ENCODE results near the gene TPCN2.
"Not testable (repeated sequence)": the region's sequence is repeated elsewhere in the genome, so short reads cannot be mapped to it uniquely, and the experiment has no call there.

The TPCN2 gene

GRCh38 chr11:69132301-69132670, 83.6 kb downstream of the TPCN2 start:
- Histone ChIP-seq H3K36me3 (ENCODE audit: control insufficient read depth, insufficient read depth, low read length) (no peaks in the 10 kb centered on the region), H3K27ac (ENCODE audit: low read depth, low read length, severe bottlenecking) (no peak overlapping the region), H3K9me3 (ENCODE audit: control insufficient read depth, low read length) (peaks cover 19% of the 10 kb centered on the region), H3K4me1 (ENCODE audit: control insufficient read depth, insufficient read depth, low read length, poor library complexity, severe bottlenecking) (peaks cover 7% of the 10 kb centered on the region), H3K4me3 (ENCODE audit: extremely low read depth, insufficient read depth, low read length, poor library complexity, severe bottlenecking) (no peak overlapping the region)
- 94 to 98% methylated on average over 5 to 7 of the region's 7 CpGs for WGBS, 2 experiments (ENCODE audit: insufficient coverage in 2 of 2)

- no peak overlapping the region for H3K27ac ChIP-seq (ENCODE audit: low read depth, low read length, severe bottlenecking)
- peaks cover 15% of the 10 kb centered on the region for H3K4me1 ChIP-seq (ENCODE audit: control insufficient read depth, insufficient read depth, low read length, poor library complexity, severe bottlenecking)
- no CpG with 5 or more reads among the region's 4 CpGs for WGBS, 2 experiments (ENCODE audit: insufficient coverage in 2 of 2)
- peaks cover 16% of the 10 kb centered on the region for H3K9me3 ChIP-seq (ENCODE audit: control insufficient read depth, low read length)
- H3K4me3 ChIP-seq (ENCODE audit: extremely low read depth, insufficient read depth, low read length, poor library complexity, severe bottlenecking): no peak overlapping the region
- H3K36me3 ChIP-seq (ENCODE audit: control insufficient read depth, insufficient read depth, low read length): no peaks in the 10 kb centered on the region
Observed at GRCh38 chr11:69133251-69133650, 84.5 kb downstream of the TPCN2 start.

GRCh38 chr11:69134182-69134581, 85.5 kb downstream of the TPCN2 start:
- Histone ChIP-seq H3K9me3 (ENCODE audit: control insufficient read depth, low read length) (peaks cover 16% of the 10 kb centered on the region), H3K4me1 (ENCODE audit: control insufficient read depth, insufficient read depth, low read length, poor library complexity, severe bottlenecking) (peaks cover 21% of the 10 kb centered on the region)
- WGBS, 2 experiments (ENCODE audit: insufficient coverage in 2 of 2): no CpG with 5 or more reads among the region's 2 CpGs
- H3K27ac ChIP-seq (ENCODE audit: low read depth, low read length, severe bottlenecking); H3K4me3 ChIP-seq (ENCODE audit: extremely low read depth, insufficient read depth, low read length, poor library complexity, severe bottlenecking); H3K36me3 ChIP-seq (ENCODE audit: control insufficient read depth, insufficient read depth, low read length): not testable (repeated sequence)

GRCh38 chr11:69134957-69135356, 86.2 kb downstream of the TPCN2 start:
- peaks cover 16% of the 10 kb centered on the region for H3K9me3 ChIP-seq (ENCODE audit: control insufficient read depth, low read length)

GRCh38 chr11:69135420-69136363, 87.0 kb downstream of the TPCN2 start:
- Histone ChIP-seq H3K4me3 (ENCODE audit: extremely low read depth, insufficient read depth, low read length, poor library complexity, severe bottlenecking) (no peak overlapping the region), H3K27ac (ENCODE audit: low read depth, low read length, severe bottlenecking) (no peak overlapping the region), H3K36me3 (ENCODE audit: control insufficient read depth, insufficient read depth, low read length) (no peaks in the 10 kb centered on the region), H3K9me3 (ENCODE audit: control insufficient read depth, low read length) (peaks cover 16% of the 10 kb centered on the region), H3K4me1 (ENCODE audit: control insufficient read depth, insufficient read depth, low read length, poor library complexity, severe bottlenecking) (peaks cover 19% of the 10 kb centered on the region)
- WGBS, 2 experiments (ENCODE audit: insufficient coverage in 2 of 2): 75 to 88% methylated on average over 11 to 12 of the region's 14 CpGs

More at GRCh38 chr11:69134957-69135356, 86.2 kb downstream of the TPCN2 start:
- Histone ChIP-seq H3K27ac (ENCODE audit: low read depth, low read length, severe bottlenecking) (no peak overlapping the region), H3K4me1 (ENCODE audit: control insufficient read depth, insufficient read depth, low read length, poor library complexity, severe bottlenecking) (peaks cover 21% of the 10 kb centered on the region), H3K4me3 (ENCODE audit: extremely low read depth, insufficient read depth, low read length, poor library complexity, severe bottlenecking) (no peak overlapping the region), H3K36me3 (ENCODE audit: control insufficient read depth, insufficient read depth, low read length) (no peaks in the 10 kb centered on the region)
- WGBS, 2 experiments (ENCODE audit: insufficient coverage in 2 of 2): 89 to 98% methylated on average over 6 of the region's 8 CpGs

- Histone ChIP-seq H3K27ac (ENCODE audit: low read depth, low read length, severe bottlenecking) (no peak overlapping the region), H3K36me3 (ENCODE audit: control insufficient read depth, insufficient read depth, low read length) (no peaks in the 10 kb centered on the region), H3K4me3 (ENCODE audit: extremely low read depth, insufficient read depth, low read length, poor library complexity, severe bottlenecking) (no peak overlapping the region), H3K9me3 (ENCODE audit: control insufficient read depth, low read length) (peaks cover 16% of the 10 kb centered on the region), H3K4me1 (ENCODE audit: control insufficient read depth, insufficient read depth, low read length, poor library complexity, severe bottlenecking) (peaks cover 14% of the 10 kb centered on the region)
- WGBS, 2 experiments (ENCODE audit: insufficient coverage in 2 of 2): 93 to 94% methylated on average over 8 to 9 of the region's 9 CpGs
Observed at GRCh38 chr11:69136471-69136870, 87.7 kb downstream of the TPCN2 start.

GRCh38 chr11:69137151-69137844, 88.6 kb downstream of the TPCN2 start:
- Histone ChIP-seq H3K27ac (ENCODE audit: low read depth, low read length, severe bottlenecking) (no peak overlapping the region), H3K4me3 (ENCODE audit: extremely low read depth, insufficient read depth, low read length, poor library complexity, severe bottlenecking) (no peak overlapping the region), H3K4me1 (ENCODE audit: control insufficient read depth, insufficient read depth, low read length, poor library complexity, severe bottlenecking) (peaks cover 14% of the 10 kb centered on the region), H3K36me3 (ENCODE audit: control insufficient read depth, insufficient read depth, low read length) (no peaks in the 10 kb centered on the region), H3K9me3 (ENCODE audit: control insufficient read depth, low read length) (peaks cover 15% of the 10 kb centered on the region)
- 93 to 97% methylated on average over 8 of the region's 8 CpGs for WGBS, 2 experiments (ENCODE audit: insufficient coverage in 2 of 2)

- H3K27ac ChIP-seq (ENCODE audit: low read depth, low read length, severe bottlenecking): no peak overlapping the region
- H3K36me3 ChIP-seq (ENCODE audit: control insufficient read depth, insufficient read depth, low read length): no peaks in the 10 kb centered on the region
- 51 to 58% methylated on average over 2 of the region's 3 CpGs for WGBS, 2 experiments (ENCODE audit: insufficient coverage in 2 of 2)
- peaks cover 5% of the 10 kb centered on the region for H3K9me3 ChIP-seq (ENCODE audit: control insufficient read depth, low read length)
- no peak overlapping the region for H3K4me3 ChIP-seq (ENCODE audit: extremely low read depth, insufficient read depth, low read length, poor library complexity, severe bottlenecking)
- peaks cover 14% of the 10 kb centered on the region for H3K4me1 ChIP-seq (ENCODE audit: control insufficient read depth, insufficient read depth, low read length, poor library complexity, severe bottlenecking)
Observed at GRCh38 chr11:69138265-69138664, 89.5 kb downstream of the TPCN2 start.

GRCh38 chr11:69140161-69140560, 91.4 kb downstream of the TPCN2 start:
- WGBS, 2 experiments (ENCODE audit: insufficient coverage in 2 of 2): 97 to 100% methylated on average over 3 to 5 of the region's 7 CpGs
- H3K36me3 ChIP-seq (ENCODE audit: control insufficient read depth, insufficient read depth, low read length); H3K4me3 ChIP-seq (ENCODE audit: extremely low read depth, insufficient read depth, low read length, poor library complexity, severe bottlenecking); H3K9me3 ChIP-seq (ENCODE audit: control insufficient read depth, low read length); H3K27ac ChIP-seq (ENCODE audit: low read depth, low read length, severe bottlenecking): not testable (repeated sequence)
- peaks cover 14% of the 10 kb centered on the region for H3K4me1 ChIP-seq (ENCODE audit: control insufficient read depth, insufficient read depth, low read length, poor library complexity, severe bottlenecking)

- H3K27ac ChIP-seq (ENCODE audit: low read depth, low read length, severe bottlenecking): no peak overlapping the region
- H3K36me3 ChIP-seq (ENCODE audit: control insufficient read depth, insufficient read depth, low read length): no peaks in the 10 kb centered on the region
- peaks cover 3% of the 10 kb centered on the region for H3K9me3 ChIP-seq (ENCODE audit: control insufficient read depth, low read length)
- no peak overlapping the region for H3K4me3 ChIP-seq (ENCODE audit: extremely low read depth, insufficient read depth, low read length, poor library complexity, severe bottlenecking)
- peaks cover 14% of the 10 kb centered on the region for H3K4me1 ChIP-seq (ENCODE audit: control insufficient read depth, insufficient read depth, low read length, poor library complexity, severe bottlenecking)
- 87 to 96% methylated on average over 5 of the region's 5 CpGs for WGBS, 2 experiments (ENCODE audit: insufficient coverage in 2 of 2)
Observed at GRCh38 chr11:69140635-69141034, 91.9 kb downstream of the TPCN2 start.

- Histone ChIP-seq H3K9me3 (ENCODE audit: control insufficient read depth, low read length) (peaks cover 7% of the 10 kb centered on the region), H3K4me1 (ENCODE audit: control insufficient read depth, insufficient read depth, low read length, poor library complexity, severe bottlenecking) (peaks cover 14% of the 10 kb centered on the region), H3K36me3 (ENCODE audit: control insufficient read depth, insufficient read depth, low read length) (no peaks in the 10 kb centered on the region), H3K4me3 (ENCODE audit: extremely low read depth, insufficient read depth, low read length, poor library complexity, severe bottlenecking) (no peak overlapping the region), H3K27ac (ENCODE audit: low read depth, low read length, severe bottlenecking) (no peak overlapping the region)
- 71 to 81% methylated on average over 4 to 6 of the region's 8 CpGs for WGBS, 2 experiments (ENCODE audit: insufficient coverage in 2 of 2)
Observed at GRCh38 chr11:69141742-69142141, 93.0 kb downstream of the TPCN2 start.

All from mesodermal cell (in vitro differentiated cells).